GM12865 (cell line): Measurements from ENCODE around the gene TSC22D4.

Source experiments
- DNase-seq: peaks from one replicate; pipeline ENCODE4 v3.0.0; 2010; ENCODE audit warnings: low read depth
- H3K4me3 ChIP-seq: 2 replicates; pipeline ENCODE4 v1.5.1; 2011; ENCODE audit warnings: mild to moderate bottlenecking, low read depth, low read length, control low read depth
- CTCF ChIP-seq: IDR thresholded peaks from 2 replicates; pipeline ENCODE4 v1.5.1; 2011; ENCODE audit warnings: low read length, control low read depth, low read depth, inconsistent platforms; ENCODE audit not compliant: insufficient read depth; ENCODE audit errors: missing control alignments

TSC22D4 gene

GRCh38 chr7:100428199-100428966 lies 50.6 kb downstream of the TSC22D4 start, which contains the start of gene ZCWPW1:
Gene ZCWPW1 (minus strand): TSS chr7:100428703. CDS start chr7:100420649, 8,054 bp downstream.
- peak within 1 kb of the TSS; percentile 64 for H3K4me3 ChIP-seq
- no peak for TF ChIP-seq CTCF
- peak; percentile 99 for DNase-seq

GRCh38 chr7:100427762-100428198 lies 51.2 kb downstream of the TSC22D4 start:
- no peak for DNase-seq
- peak overlapping the region; percentile 42 for H3K4me3 ChIP-seq
- TF ChIP-seq CTCF, result no peak

- no peak for TF ChIP-seq CTCF
- no peak for DNase-seq
- H3K4me3 ChIP-seq, result no peak overlapping the region
These were observed 52.5 kb downstream of the TSC22D4 start for GRCh38 chr7:100426516-100426915.

DNA sequence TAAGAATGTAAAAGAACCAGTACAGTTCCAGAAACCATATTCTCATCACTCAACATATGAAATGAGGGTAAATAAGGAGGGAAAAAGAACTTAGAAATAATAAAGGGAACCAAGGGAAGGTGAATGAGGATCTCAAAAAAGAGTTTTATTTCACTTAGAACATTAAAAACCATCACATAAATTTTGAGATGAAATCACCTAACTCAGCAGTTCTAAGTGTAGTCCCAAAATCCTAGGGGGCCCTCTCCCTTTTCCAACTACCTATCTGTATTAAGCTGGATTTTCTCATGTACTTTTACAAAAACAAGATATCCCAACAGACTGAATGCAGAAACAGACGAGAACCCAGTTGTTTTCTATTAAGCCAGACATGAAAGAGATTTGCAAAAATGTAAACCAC lies 53.7 kb downstream of the TSC22D4 start:
- no peak overlapping the region for H3K4me3 ChIP-seq
- DNase-seq, result no peak
- TF ChIP-seq CTCF, result no peak

DNA sequence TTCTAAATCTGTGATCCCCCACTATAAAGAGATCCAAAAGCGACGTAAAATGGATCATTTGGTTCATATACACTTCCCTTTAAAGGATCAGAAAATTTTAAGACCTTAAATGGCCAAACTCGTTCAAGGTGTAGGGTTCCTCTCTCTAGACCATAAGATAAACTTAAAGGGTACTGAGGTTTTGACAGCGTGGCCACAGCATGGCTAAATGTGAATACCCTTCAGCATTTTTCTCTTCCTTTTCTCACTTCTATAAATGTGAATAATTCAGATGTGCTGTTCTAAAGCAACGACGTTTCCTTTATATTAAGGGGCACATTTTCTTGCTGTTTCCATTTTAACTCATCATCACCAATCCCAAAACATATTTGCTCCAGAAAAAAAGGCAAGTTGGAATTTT lies 55.7 kb downstream of the TSC22D4 start:
- DNase-seq, result peak; percentile 46
- no peak for TF ChIP-seq CTCF
- no peak overlapping the region for H3K4me3 ChIP-seq

DNA sequence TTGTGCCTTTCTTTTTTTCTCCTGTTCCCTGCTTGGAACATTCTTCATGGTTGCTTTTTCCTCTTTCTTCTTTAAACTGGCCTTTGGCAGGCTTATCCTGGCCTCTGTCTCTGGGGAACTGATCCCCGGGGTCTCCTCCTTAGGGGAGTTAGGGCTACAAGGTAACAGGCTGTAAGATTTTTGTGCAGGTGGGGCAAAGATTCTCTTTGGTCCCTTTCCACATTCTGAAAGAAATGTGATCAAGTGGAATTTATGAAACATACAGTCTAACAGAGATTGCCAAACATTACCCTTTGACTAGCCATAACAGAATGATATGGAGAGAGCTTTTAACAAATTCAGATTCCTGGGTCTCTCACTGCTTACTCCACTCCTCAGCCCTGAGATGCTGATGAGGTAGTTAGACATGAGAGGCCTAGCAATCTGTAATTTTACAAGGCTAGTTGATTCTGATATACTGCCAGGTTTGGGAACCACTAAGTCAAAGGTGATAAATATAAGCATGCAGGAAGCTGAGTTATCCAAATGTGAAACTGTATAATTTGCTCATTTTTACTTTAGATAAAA lies 59.3 kb downstream of the TSC22D4 start:
- no peak overlapping the region for H3K4me3 ChIP-seq
- no peak for TF ChIP-seq CTCF
- no peak for DNase-seq
